ENCODE results near the gene PIGK. TPM values are rescaled to one million over a fixed set of nuclear protein-coding genes. Genes with fewer than 3 reads are reported as not detected.

PIGK gene
- total and polyA plus RNA-seq, 2 of the 4 experiments (the other 2 are of a cell fraction): 15.6 to 21.2 TPM

GRCh38 chr1:77202751-77203150, 16.5 kb downstream of the PIGK start:
- Histone ChIP-seq H3K18ac (ENCODE audit: low read depth, low read length) (no peak overlapping the region), H2BK20ac (ENCODE audit: low read depth, low read length) (no peak overlapping the region), H3K79me1 (ENCODE audit: low read depth in 1 of 2, low read length in 2 of 2) (no peaks in the 10 kb centered on the region), H3K4me1 (ENCODE audit: control insufficient read depth, insufficient read depth, low read length) (no peaks in the 10 kb centered on the region), H3K27me3 (ENCODE audit: control insufficient read depth, insufficient read depth, low read length) (no peaks in the 10 kb centered on the region), H3K27ac (ENCODE audit: insufficient read depth, low read length) (no peak overlapping the region), H3K4me3 (ENCODE audit: insufficient read depth, low read depth, low read length) (no peak overlapping the region), H2BK15ac (ENCODE audit: low read depth, low read length) (no peak overlapping the region), H4K8ac (ENCODE audit: low read depth in 2 of 2, low read length in 2 of 2) (no peak overlapping the region), H3K4ac (ENCODE audit: low read depth, low read length) (no peak overlapping the region), H4K91ac (ENCODE audit: insufficient read depth, low read depth, low read length) (no peak overlapping the region), H3K14ac (replicated peaks; ENCODE audit: low read depth, low read length) (no peak overlapping the region), H3K9me1 (ENCODE audit: insufficient read depth, low read length) (no peaks in the 10 kb centered on the region), H4K20me1 (ENCODE audit: insufficient read depth, low read length) (no peaks in the 10 kb centered on the region), H3K36me3 (ENCODE audit: control insufficient read depth, insufficient read depth, low read length) (no peaks in the 10 kb centered on the region), H3K56ac (ENCODE audit: extremely low read depth, insufficient read depth, low read length) (no peak overlapping the region), H2BK5ac (ENCODE audit: low read depth, low read length, poor library complexity, severe bottlenecking) (no peak overlapping the region), H4K5ac (ENCODE audit: low read depth, low read length) (no peak overlapping the region), H2AFZ (replicated peaks; ENCODE audit: low read length, poor library complexity) (no peak overlapping the region), H3K23ac (ENCODE audit: low read depth, low read length) (no peak overlapping the region), H3K9me3 (ENCODE audit: control insufficient read depth, insufficient read depth, low read length) (peaks cover 4% of the 10 kb centered on the region; the same call in 1 of the 2 replicates), H2AK9ac (replicated peaks; ENCODE audit: low read depth, low read length, poor library complexity) (no peak overlapping the region), H3K9ac (ENCODE audit: low read depth, low read length) (no peak overlapping the region), H3K4me2 (ENCODE audit: low read depth, low read length) (no peak overlapping the region), H2AK5ac (ENCODE audit: low read depth, low read length) (no peak overlapping the region), H2BK120ac (ENCODE audit: low read depth, low read length) (no peak overlapping the region)
- DNase-seq (no peak), ATAC-seq (ENCODE audit: low read depth) (no peak)
- WGBS, 2 experiments (ENCODE audit: extremely low coverage in 2 of 2, insufficient read length in 1 of 2): no CpG with 5 or more reads among the region's 3 CpGs
- BruUV-seq (replicated peaks): no TSS peak
- intact Hi-C loops (cut with micrococcal nuclease) (no loop called here), dilution Hi-C loops (cut with HindIII; ENCODE audit: low sequenced_read_pairs, unreplicated experiment) (no loop called here), in situ Hi-C loops (cut with MboI; ENCODE audit: low sequenced_read_pairs) (no loop called here)
- POLR2A ChIA-PET (ENCODE audit: unreplicated experiment): no interaction called here
- TF ChIP-seq CTCF (conservative IDR thresholded peaks at IDR 0.05; ENCODE audit: low read depth, low read length) (no peak), USF2 (IDR thresholded peaks at IDR 0.05; ENCODE audit: low read depth, low read length) (no peak), CHD1 (IDR thresholded peaks at IDR 0.05; ENCODE audit: low read depth, low read length) (no peak), BHLHE40 (IDR thresholded peaks at IDR 0.05; ENCODE audit: low read depth, low read length) (no peak), CEBPB (IDR thresholded peaks at IDR 0.05; ENCODE audit: low read depth, low read length) (no peak), MAZ (IDR thresholded peaks at IDR 0.05; ENCODE audit: borderline replicate concordance, low read depth, low read length) (no peak), SMC3 (IDR thresholded peaks at IDR 0.05; ENCODE audit: low read depth, low read length) (no peak), RCOR1 (IDR thresholded peaks at IDR 0.05; ENCODE audit: insufficient replicate concordance, low read length) (no peak), MAFK (IDR thresholded peaks at IDR 0.05; ENCODE audit: low read depth, low read length) (no peak), NFE2L2 (IDR thresholded peaks at IDR 0.05; ENCODE audit: low read depth, low read length) (no peak), POLR2A (IDR thresholded peaks at IDR 0.05; ENCODE audit: low read depth, low read length) (no peak), ELK1 (IDR thresholded peaks at IDR 0.05; ENCODE audit: borderline replicate concordance, low read depth, low read length) (no peak), RAD21 (IDR thresholded peaks at IDR 0.05; ENCODE audit: low read length) (no peak), MXI1 (IDR thresholded peaks at IDR 0.05; ENCODE audit: borderline replicate concordance, low read depth, low read length) (no peak), RFX5 (IDR thresholded peaks at IDR 0.05; ENCODE audit: low read depth, low read length) (no peak), FOS (IDR thresholded peaks at IDR 0.05; ENCODE audit: low read depth, low read length) (no peak)
- CTCF ChIA-PET: interaction anchor here (0.5 kb wide), 1 partner anchor 841 kb away, joined by 5 read pairs; no protein-coding TSS in a partner anchor

All from IMR-90 (cell line).